Nephron (organoid): Measurements from ENCODE around the gene URAD.
"Not testable (repeated sequence)": the region's sequence is repeated elsewhere in the genome, so short reads cannot be mapped to it uniquely, and the experiment has no call there.

ENCODE experiments used
- H3K27ac Mint-ChIP-seq, 3 experiments: 2 replicates each; pipeline ENCODE4 v1.8.0; 2020; ENCODE audit warnings: mixed read lengths in 3 of 3, mild to moderate bottlenecking in 2 of 3, moderate library complexity in 1 of 3
- H3K27me3 Mint-ChIP-seq: 2 replicates; pipeline ENCODE4 v1.8.0; 2021; ENCODE audit warnings: low read depth, mild to moderate bottlenecking, moderate library complexity, mixed read lengths
- H3K36me3 Mint-ChIP-seq: 2 replicates; pipeline ENCODE4 v1.8.0; 2020; ENCODE audit warnings: low read depth, mixed read lengths
- H3K4me1 Mint-ChIP-seq: 2 replicates; pipeline ENCODE4 v1.8.0; 2020; ENCODE audit warnings: mixed read lengths
- H3K4me3 Mint-ChIP-seq, 3 experiments: 2 replicates each; pipeline ENCODE4 v1.8.0; 2020; ENCODE audit warnings: mild to moderate bottlenecking in 3 of 3, mixed read lengths in 3 of 3, moderate library complexity in 2 of 3
- H3K9me3 Mint-ChIP-seq: 2 replicates; pipeline ENCODE4 v1.8.0; 2020; ENCODE audit warnings: mixed read lengths
- TF ChIP-seq, protein P1 (sequence below), 3 experiments: fragments of 200-600 bp; sonication (generic); IDR thresholded peaks; one replicate each; pipeline ENCODE4 v1.5.0; 2021; ENCODE audit warnings: antibody characterized with exemption in 3 of 3; ENCODE audit not compliant: unreplicated experiment in 3 of 3

The URAD gene

DNA sequence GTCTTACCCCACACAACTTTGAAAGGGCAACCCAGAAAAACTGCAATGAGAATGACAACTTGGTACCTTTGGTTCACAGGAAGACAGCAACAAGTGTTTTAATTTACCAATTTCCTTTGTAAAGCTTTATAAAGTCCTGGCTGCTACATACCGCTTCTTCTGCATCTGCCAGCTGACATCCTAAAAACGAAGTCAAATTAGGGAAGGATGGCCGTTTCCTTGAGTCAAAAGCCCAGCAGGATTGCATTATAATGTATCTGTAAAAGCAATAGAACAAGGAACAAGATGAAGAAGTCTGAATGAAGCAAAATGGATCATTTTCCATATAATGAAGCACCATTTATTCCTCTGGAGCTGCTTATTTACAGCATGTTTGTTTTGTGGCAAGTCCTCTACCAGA, 25.8 kb upstream of the URAD start:
- H3K36me3 Mint-ChIP-seq: no peaks in the 10 kb centered on the region
- TF ChIP-seq, protein P1, sequence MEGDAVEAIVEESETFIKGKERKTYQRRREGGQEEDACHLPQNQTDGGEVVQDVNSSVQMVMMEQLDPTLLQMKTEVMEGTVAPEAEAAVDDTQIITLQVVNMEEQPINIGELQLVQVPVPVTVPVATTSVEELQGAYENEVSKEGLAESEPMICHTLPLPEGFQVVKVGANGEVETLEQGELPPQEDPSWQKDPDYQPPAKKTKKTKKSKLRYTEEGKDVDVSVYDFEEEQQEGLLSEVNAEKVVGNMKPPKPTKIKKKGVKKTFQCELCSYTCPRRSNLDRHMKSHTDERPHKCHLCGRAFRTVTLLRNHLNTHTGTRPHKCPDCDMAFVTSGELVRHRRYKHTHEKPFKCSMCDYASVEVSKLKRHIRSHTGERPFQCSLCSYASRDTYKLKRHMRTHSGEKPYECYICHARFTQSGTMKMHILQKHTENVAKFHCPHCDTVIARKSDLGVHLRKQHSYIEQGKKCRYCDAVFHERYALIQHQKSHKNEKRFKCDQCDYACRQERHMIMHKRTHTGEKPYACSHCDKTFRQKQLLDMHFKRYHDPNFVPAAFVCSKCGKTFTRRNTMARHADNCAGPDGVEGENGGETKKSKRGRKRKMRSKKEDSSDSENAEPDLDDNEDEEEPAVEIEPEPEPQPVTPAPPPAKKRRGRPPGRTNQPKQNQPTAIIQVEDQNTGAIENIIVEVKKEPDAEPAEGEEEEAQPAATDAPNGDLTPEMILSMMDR (IDR thresholded peaks at IDR 0.05; ENCODE audit: unreplicated experiment in 3 of 3): no peak
- no peaks in the 10 kb centered on the region for H3K9me3 Mint-ChIP-seq
- H3K27ac Mint-ChIP-seq: no peak overlapping the region
- H3K4me1 Mint-ChIP-seq: no peaks in the 10 kb centered on the region
- peaks cover 4% of the 10 kb centered on the region for H3K27me3 Mint-ChIP-seq
- H3K4me3 Mint-ChIP-seq: no peak overlapping the region

DNA sequence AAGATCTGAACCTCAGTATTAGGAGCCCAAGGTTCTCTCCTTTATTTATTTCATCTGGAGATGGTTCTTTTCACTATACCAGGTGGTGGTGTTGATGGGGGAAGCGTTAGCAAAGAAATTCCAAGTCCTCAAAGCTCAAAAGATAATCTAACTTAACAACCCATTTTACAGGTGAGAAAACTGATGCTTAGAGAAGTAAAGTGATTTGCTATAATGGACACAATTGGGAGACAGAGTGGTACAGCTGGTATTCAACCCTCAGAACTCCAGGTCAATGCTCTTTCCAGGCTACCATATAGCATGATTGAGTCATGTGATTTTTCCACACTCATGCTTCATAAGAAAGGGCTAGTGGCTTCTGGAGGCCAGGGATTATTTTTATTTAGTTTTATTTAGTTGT, 25.0 kb upstream of the URAD start:
- Mint-ChIP-seq H3K27ac (no peak overlapping the region), H3K4me3 (no peak overlapping the region), H3K27me3 (peaks cover 4% of the 10 kb centered on the region), H3K36me3 (no peaks in the 10 kb centered on the region), H3K9me3 (no peaks in the 10 kb centered on the region), H3K4me1 (no peaks in the 10 kb centered on the region)
- TF ChIP-seq, protein P1 (IDR thresholded peaks at IDR 0.05; ENCODE audit: unreplicated experiment in 3 of 3): no peak

DNA sequence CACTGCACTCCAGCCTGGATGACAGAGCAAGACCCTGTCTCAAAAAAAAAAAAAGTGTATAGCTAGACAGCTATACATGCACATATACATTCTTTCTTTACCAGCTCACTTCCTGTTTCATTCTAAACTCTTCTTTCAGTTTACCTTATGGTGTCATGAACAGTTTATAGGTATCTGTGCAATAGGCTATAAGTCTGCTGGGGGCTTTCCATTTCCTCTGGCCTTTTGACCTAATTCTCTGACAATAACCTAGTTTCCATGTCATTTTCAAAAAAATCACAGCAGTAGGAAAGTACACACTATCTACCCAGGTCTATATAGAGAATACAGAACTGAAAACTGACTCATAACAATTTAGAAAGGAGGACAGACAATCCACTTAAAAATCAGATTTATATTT, 24.4 kb upstream of the URAD start:
- no peaks in the 10 kb centered on the region for H3K36me3 Mint-ChIP-seq
- no peak overlapping the region for H3K4me3 Mint-ChIP-seq
- no peaks in the 10 kb centered on the region for H3K9me3 Mint-ChIP-seq
- H3K27ac Mint-ChIP-seq: no peak overlapping the region
- H3K4me1 Mint-ChIP-seq: no peaks in the 10 kb centered on the region
- H3K27me3 Mint-ChIP-seq: peaks cover 4% of the 10 kb centered on the region
- TF ChIP-seq, protein P1 (IDR thresholded peaks at IDR 0.05; ENCODE audit: unreplicated experiment in 3 of 3): no peak

DNA sequence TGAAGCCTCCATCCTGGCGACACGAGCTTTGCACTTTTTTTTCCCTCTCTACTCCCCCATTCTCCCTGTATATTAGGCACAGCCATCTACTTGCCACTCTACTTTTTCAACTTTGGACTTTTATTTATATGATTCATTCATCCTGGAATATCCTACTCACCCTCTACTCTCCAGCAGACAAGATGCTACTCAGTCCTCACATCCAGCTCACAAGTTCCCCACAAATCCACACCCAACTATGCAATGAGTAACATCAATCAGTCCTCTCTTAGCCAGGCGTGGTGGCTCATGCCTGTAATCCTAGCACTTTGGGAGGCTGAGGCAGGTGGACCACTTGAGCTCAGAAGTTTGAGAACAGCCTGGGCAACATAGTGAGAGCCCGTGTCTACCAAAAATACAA, 23.9 kb upstream of the URAD start:
- Mint-ChIP-seq H3K9me3 (no peaks in the 10 kb centered on the region), H3K4me1 (no peaks in the 10 kb centered on the region), H3K4me3 (no peak overlapping the region), H3K27ac (no peak overlapping the region), H3K27me3 (peaks cover 4% of the 10 kb centered on the region), H3K36me3 (no peaks in the 10 kb centered on the region)
- TF ChIP-seq, protein P1 (IDR thresholded peaks at IDR 0.05; ENCODE audit: unreplicated experiment in 3 of 3): no peak

DNA sequence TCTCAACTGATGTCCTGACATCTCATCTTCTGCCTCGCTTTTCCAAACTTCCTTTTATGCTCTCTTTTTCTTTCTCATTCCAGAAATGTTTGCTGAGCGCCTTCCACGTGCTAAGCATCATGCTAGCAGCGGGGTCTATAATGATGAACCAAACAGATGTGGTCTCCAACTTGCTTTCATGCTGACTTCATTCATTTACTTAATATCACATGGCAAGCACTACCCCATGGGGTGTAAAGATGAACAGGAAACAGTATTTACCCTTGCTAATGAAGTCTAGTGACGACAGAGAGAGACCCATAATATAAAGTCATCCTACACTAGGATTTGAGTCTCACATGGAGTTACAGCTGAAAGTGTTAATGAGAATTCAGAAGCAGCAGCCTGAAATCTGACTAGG, 21.6 kb upstream of the URAD start:
- no peaks in the 10 kb centered on the region for H3K36me3 Mint-ChIP-seq
- no peaks in the 10 kb centered on the region for H3K4me1 Mint-ChIP-seq
- peaks cover 4% of the 10 kb centered on the region for H3K27me3 Mint-ChIP-seq
- no peak overlapping the region for H3K27ac Mint-ChIP-seq
- H3K9me3 Mint-ChIP-seq: no peaks in the 10 kb centered on the region
- TF ChIP-seq, protein P1 (IDR thresholded peaks at IDR 0.05; ENCODE audit: unreplicated experiment in 3 of 3): no peak
- no peak overlapping the region for H3K4me3 Mint-ChIP-seq

DNA sequence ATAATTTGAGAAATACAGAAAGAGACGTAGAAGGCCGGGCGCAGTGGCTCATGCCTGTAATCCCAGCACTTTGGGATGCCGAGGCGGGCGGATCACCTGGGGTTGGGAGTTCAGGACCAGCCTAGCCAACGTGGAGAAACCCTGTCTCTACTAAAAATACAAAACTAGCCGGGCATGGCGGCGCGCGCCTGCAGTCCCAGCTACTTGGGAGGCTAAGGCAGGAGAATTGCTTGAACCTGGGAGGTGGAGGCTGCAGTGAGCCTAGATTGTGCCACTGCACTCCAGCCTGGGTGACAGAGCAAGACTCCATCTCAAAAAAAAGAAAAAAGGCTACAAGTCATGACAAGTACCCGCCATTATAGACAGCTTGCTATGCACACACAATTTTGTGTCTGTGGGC, 16.5 kb upstream of the URAD start:
- H3K4me1 Mint-ChIP-seq, H3K27ac Mint-ChIP-seq, H3K9me3 Mint-ChIP-seq, H3K27me3 Mint-ChIP-seq, H3K4me3 Mint-ChIP-seq, H3K36me3 Mint-ChIP-seq: not testable (repeated sequence)
